Uterus (tissue), 4 donors: ENCODE measurements around the gene AUTS2. TPM values are rescaled to one million over a fixed set of nuclear protein-coding genes. Genes with fewer than 3 reads are reported as not detected.

Experiments
- DNase-seq, 2 donors: peaks; one replicate each; pipeline ENCODE4 v3.0.0-alpha.2; 2019 to 2020
- H3K27ac ChIP-seq, 2 donors: fragments of 200-600 bp; sonication (generic); 1 replicate in 1 of 2; 2 replicates in 1 of 2; pipeline ENCODE4 v1.5.1; 2016 to 2018
- H3K27me3 ChIP-seq, 2 donors: fragments of 200-600 bp; sonication (generic); one replicate each; pipeline ENCODE4 v1.5.1; 2018 to 2019; ENCODE audit warnings: control low read depth in 1 of 2
- H3K36me3 ChIP-seq, 2 donors: fragments of 200-600 bp; sonication (generic); one replicate each; pipeline ENCODE4 v1.5.1; 2019; ENCODE audit warnings: control low read depth in 1 of 2
- H3K4me1 ChIP-seq, 2 donors: fragments of 200-600 bp; sonication (generic); one replicate each; pipeline ENCODE4 v1.5.1; 2018 to 2019; ENCODE audit warnings: control low read depth in 1 of 2
- H3K4me3 ChIP-seq, 2 donors: fragments of 200-600 bp; sonication (generic); 1 replicate in 1 of 2; 2 replicates in 1 of 2; pipeline ENCODE4 v1.5.1; 2018 to 2019; ENCODE audit warnings: mild to moderate bottlenecking in 1 of 2
- H3K9me3 ChIP-seq, 2 donors: fragments of 200-600 bp; sonication (generic); one replicate each; pipeline ENCODE4 v1.5.1; 2019; ENCODE audit warnings: control low read depth in 1 of 2
- POLR2A ChIP-seq, 2 donors: fragments of 450-650 bp; IDR thresholded peaks; one replicate each; pipeline ENCODE4 v1.6.1; 2016; ENCODE audit warnings: antibody characterized with exemption in 2 of 2, mild to moderate bottlenecking in 1 of 2, moderate library complexity in 1 of 2
- intact Hi-C: fragments of 100-400 bp; cut with DNase I; formaldehyde crosslinking; loops from one replicate; pipeline ENCODE4 v1.15.1; 2023; ENCODE audit warnings: low total_unique reads
- total RNA-seq, 4 donors: library from RNA; depleted of rRNA in 3 of 4; stranded (reverse); fragments of >200 nt in 3 of 4; gene quantifications; one replicate each; pipeline versions ENCODE4 v1.1.0 to v1.2.4, GENCODE V29; 2014 to 2023
- TF ChIP-seq, protein P1 (sequence below), 4 experiments: fragments of 200-600 bp in 2 of 4; fragments of 450-650 bp in 2 of 4; sonication (generic) in 2 of 4; IDR thresholded peaks; one replicate each; pipeline ENCODE4 v1.5.1; 2016 to 2019; ENCODE audit warnings: antibody characterized with exemption in 4 of 4, mild to moderate bottlenecking in 2 of 4, moderate library complexity in 1 of 4
- donor health status: DM: yes; HTN: yes; CAD: no.

The AUTS2 gene
- total RNA-seq, 4 donors from 2014 or later: 10.5 to 58.2 (median 30.0) TPM

DNA sequence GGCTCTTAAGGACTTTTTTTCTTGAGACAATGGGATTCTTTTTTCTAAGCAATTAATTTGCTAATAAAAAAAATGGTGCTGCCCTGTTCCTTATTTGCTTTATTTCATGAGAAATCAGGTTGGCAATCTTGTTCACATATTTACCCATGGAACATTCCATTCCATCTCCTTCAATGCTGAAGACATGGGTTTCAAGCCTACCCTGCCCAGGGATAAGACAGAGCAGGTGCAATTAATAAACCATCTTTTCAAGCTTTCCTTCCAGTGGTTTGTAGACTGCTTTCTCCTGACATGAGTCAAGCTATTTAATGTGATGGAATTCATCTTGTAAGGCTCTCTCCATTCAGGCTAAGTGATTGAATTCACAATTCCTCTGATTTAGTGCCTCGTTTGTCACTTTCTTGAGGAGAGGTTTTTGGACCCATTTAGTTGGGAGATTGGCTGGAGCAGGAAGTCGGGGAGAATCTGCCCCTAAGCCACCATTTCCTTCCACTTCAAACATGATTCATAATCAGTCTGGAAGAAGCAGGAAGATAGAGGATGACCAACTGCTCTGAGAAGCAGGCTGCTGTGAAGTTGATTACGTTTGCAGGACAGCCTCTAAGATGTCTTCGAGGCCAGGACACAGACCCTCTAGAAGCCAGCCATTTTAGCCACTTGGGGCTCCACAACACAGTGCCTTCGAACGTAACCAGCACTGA lies 981.3 kb downstream of the AUTS2 start:
- H3K4me1 ChIP-seq: no peaks in the 10 kb centered on the region
- H3K27me3 ChIP-seq: no peaks in the 10 kb centered on the region
- intact Hi-C loops: no loop called here
- H3K4me3 ChIP-seq: no peak overlapping the region
- no peak for DNase-seq
- no peak for TF ChIP-seq POLR2A (IDR thresholded peaks at IDR 0.05)
- TF ChIP-seq, protein P1, sequence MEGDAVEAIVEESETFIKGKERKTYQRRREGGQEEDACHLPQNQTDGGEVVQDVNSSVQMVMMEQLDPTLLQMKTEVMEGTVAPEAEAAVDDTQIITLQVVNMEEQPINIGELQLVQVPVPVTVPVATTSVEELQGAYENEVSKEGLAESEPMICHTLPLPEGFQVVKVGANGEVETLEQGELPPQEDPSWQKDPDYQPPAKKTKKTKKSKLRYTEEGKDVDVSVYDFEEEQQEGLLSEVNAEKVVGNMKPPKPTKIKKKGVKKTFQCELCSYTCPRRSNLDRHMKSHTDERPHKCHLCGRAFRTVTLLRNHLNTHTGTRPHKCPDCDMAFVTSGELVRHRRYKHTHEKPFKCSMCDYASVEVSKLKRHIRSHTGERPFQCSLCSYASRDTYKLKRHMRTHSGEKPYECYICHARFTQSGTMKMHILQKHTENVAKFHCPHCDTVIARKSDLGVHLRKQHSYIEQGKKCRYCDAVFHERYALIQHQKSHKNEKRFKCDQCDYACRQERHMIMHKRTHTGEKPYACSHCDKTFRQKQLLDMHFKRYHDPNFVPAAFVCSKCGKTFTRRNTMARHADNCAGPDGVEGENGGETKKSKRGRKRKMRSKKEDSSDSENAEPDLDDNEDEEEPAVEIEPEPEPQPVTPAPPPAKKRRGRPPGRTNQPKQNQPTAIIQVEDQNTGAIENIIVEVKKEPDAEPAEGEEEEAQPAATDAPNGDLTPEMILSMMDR (IDR thresholded peaks at IDR 0.05): no peak
- no peaks in the 10 kb centered on the region for H3K9me3 ChIP-seq
- H3K36me3 ChIP-seq: no peaks in the 10 kb centered on the region
- no peak overlapping the region for H3K27ac ChIP-seq

DNA sequence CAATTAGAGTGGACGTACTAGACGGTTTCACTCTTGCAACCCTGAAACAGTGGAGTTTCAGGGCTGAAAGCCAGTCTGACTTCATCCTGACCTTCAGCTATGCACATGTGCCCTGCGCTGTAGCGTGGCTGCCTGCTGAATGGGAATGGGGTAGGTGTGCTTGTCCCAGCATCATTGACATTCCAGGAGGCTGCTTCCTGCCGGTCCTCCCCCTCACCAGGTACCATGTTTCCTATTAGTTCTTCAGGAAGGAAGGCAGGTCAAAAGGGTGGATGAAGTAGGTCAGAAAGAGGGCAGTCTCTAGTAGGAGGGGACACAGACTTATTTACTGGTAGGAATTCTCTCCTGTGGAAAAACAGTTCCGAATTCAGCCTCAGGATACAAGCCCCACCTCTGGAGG lies 981.9 kb downstream of the AUTS2 start:
- intact Hi-C loops: no loop called here
- Histone ChIP-seq H3K27me3 (no peaks in the 10 kb centered on the region), H3K9me3 (no peaks in the 10 kb centered on the region)

DNA sequence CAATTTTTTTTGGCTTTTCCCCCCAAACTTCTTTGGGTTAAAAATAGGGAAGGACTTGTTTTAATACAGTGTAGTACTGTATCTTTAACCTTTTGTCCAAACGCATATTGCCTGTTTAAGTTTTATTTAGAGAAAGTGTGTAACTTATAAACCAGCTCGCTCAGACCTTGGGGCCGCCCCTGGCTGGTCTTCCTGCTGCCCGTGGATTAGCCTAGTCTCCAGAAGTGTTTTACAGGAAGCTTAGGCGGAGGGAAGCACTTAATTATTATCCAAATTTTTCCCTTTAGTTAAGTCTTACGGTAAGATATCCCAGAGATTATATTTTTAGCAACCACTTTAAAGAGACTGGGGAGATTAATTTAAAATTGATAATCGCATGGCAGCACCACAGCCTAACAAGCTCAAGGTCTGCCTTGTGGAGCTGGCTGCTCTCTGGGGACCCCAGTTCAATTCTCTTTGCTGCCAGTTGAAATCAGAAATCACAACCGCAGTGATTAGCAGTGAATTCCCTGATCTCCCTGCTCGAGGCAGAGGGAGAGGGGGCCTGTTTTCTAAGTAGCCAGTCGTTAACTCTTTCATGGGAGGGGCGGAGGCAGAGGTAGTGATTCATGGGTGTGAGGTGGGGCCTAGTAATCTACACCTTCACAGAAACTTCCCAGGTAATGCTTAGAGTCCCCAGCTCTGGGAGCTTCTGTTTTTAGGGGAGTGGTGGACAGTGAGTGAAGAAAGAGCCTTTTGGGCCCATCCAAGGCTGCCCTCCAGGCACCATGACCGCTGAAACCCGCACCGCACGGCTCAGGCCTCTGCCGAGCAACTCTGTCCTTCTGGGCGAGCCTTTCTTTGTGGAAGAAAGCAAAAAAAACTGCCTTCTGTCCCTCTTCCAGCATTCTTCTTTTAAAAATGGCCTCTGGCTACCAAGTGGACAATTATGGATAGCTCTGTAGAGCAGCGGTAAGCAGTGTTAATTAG lies 984.9 kb downstream of the AUTS2 start:
- no peaks in the 10 kb centered on the region for H3K27me3 ChIP-seq
- DNase-seq: no peak
- TF ChIP-seq POLR2A (IDR thresholded peaks at IDR 0.05): no peak
- TF ChIP-seq, protein P1 (IDR thresholded peaks at IDR 0.05): no peak
- no peak overlapping the region for H3K27ac ChIP-seq
- no peaks in the 10 kb centered on the region for H3K9me3 ChIP-seq
- H3K36me3 ChIP-seq: no peaks in the 10 kb centered on the region
- no peaks in the 10 kb centered on the region for H3K4me1 ChIP-seq
- H3K4me3 ChIP-seq: no peak overlapping the region
- intact Hi-C loops: no loop called here

More for the DNA sequence above, 981.9 kb downstream of the AUTS2 start:
- no peak overlapping the region for H3K27ac ChIP-seq
- TF ChIP-seq, protein P1 (IDR thresholded peaks at IDR 0.05): no peak
- no peak for TF ChIP-seq POLR2A (IDR thresholded peaks at IDR 0.05)
- H3K4me1 ChIP-seq: no peaks in the 10 kb centered on the region
- no peaks in the 10 kb centered on the region for H3K36me3 ChIP-seq
- no peak for DNase-seq
- no peak overlapping the region for H3K4me3 ChIP-seq

DNA sequence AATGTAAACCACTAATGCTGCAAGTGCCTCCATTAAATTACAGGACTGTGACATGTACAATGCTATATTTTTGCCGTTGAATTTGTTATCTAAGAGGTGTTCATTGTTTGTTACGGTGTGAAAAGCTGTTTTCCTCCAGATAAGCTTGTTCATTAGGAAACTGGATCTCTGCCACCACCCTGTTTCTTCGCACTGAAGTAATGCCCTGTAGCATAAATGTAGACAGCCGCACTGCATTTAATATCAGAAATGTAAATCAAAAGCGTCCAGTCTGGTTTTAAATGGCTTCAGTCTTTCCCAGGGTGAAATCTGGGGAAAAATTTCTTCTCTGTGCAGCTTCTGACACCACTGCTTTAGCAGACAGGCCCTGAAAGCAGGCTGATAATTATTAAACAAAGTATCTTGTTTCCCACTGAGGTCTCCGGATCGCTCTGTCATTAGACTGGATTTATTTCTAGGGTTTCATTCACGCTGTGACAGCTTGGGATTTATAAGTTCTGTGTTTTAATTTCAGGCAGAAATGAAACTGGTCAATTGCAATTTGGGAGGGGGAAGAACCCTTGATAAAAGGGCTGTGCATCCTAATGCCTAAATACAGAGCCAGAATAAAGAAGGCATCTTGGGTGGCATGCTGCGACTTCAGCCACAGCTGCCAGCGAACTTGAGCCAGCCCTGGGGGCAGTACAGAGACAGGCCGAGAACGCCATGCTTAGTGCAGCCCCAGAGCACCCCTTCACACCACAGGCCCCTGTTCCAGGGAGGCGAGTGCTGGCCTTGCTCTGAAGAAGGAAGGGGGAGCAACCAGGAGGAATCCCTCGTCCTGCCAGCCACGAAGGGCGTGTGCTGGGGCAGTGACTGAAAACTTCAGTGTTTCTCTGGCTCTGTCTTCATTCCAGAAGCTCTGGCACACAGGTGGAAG lies 985.9 kb downstream of the AUTS2 start:
- Histone ChIP-seq H3K9me3 (no peaks in the 10 kb centered on the region), H3K4me3 (no peak overlapping the region), H3K4me1 (no peaks in the 10 kb centered on the region), H3K36me3 (no peaks in the 10 kb centered on the region), H3K27me3 (no peaks in the 10 kb centered on the region), H3K27ac (no peak overlapping the region)
- TF ChIP-seq, protein P1 (IDR thresholded peaks at IDR 0.05): no peak
- TF ChIP-seq POLR2A (IDR thresholded peaks at IDR 0.05): no peak
- intact Hi-C loops: no loop called here
- DNase-seq: no peak
